ENCODE measurements around the gene CELSR2.
"Not testable (repeated sequence)": the region's sequence is repeated elsewhere in the genome, so short reads cannot be mapped to it uniquely, and the experiment has no call there.

Gene CELSR2

DNA sequence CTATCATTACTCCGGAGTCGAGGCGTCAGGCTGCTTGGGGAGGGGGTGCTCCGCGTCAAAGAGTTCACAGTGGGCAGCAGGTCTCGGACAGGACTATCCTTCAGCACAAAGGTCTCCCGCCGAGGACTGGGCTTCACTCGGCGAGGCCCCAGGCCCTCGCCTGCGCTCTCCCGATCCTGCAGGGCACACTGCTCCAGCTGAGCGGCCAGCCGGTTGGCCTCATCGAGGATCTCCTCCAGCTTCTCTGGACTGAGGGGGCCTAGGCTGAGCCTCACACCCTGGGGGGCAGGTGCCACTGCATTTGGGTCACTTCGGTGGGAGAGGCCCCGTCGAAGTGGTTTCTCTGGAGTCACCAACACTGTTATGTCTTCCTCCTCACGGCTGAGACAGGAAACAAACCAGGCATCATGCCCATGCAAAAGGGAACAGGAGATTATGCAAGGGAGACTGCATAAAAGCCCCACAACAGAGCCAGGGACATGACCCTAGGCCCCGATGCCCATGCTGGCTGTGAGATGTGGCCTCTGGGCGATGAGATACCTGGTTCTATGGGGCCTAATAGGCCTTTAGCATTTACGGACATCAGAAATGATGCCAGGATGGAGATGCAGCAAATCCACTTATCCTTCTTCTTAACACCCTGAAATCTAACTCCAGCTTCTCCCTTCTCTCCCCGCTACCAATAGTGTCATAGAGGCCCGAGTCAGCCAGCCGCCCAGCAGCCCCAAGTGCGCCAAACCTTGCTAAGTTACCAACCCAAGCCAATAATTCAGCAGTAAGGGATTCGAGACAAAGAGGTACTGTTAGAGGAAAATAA is 32.5 kb downstream of the CELSR2 start:
- no peak for DNase-seq

DNA sequence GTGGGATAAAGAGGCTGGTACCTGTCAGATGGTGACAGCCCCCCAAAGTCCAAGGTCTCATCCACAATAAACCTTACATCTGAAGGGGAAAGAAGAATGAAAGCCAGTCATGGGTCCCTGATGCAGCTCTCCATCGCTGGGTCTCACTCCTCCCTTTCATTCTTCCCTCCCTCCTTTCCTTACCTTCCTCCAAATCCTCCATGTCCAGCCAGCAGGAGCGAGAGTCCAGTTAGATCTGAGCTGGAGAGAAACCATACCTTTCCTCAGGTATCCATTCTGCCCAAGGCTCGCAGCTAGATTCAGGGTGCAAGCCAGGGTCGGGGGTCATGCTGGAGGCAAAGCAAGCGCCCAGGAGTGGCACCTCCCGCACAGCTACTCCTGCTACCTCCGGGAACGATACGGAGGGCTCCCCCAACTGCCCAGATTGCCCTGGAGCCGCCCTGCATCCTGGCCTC is 33.2 kb downstream of the CELSR2 start:
- no peak for DNase-seq

DNA sequence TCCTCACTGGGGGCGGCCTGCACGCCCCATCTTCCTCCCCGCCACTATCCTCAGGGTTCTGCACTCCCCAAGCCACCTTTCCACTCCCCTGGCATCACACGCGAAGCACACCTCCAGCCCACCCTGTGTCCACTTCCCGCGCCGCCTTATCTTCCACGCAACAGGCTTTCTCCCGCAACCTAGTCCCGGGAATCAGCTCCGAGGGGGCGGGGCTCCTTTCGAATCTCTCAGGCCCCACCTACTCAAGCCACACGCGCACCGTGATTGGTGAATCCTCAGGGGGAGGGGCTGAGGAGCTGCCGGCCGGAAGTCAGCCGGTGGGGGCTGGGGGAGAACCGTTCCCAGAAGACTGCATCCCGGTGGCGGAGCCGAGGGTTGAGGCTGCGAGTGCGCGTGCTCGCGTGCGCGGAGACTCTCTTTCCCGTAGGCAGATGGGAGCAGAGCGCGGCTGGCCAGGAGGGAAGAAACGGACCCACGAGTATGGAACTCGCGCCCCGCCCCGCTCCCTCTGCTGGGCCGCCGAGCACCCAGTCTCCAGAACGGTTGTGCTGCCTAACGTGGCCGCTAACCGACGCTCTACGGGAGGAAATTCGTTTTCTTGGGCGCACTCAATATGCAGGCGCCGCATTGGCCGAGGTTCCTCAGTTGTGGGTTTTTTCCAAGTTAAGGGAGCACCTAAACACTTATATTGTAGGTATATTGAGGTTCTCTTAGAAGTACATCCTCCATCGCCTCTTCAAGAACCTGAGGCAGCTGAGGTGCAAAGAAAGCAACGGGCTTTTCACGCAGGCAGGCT is 33.8 kb downstream of the CELSR2 start, which contains the start of gene PSRC1:
Gene PSRC1 (minus strand): TSS at position 194 of the 796 bp plus-strand sequence.
- DNase-seq = peak; percentile 96

- peak; percentile 48 for DNase-seq
These were observed 34.6 kb downstream of the CELSR2 start for GRCh38 chr1:109283748-109284600.

DNA sequence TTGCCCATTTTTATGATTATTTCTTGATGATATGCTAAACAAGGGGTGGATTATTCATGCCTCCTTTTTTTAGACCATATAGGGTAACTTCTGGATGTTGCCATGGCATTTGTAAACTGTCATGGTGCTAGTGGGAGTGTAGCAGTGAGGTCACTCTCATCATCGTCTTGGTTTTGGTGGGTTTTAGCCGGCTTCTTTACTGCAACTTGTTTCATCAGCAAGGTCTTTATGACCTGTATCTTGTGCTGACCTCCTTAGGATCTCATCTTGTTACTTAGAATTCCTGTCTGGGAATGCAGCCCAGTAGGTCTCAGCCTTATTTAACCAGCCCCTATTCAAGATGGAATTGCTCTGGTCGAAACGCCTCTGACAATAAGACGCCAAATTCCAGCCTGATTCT is 37.4 kb downstream of the CELSR2 start:
- not testable (repeated sequence) for DNase-seq

- DNase-seq = no peak
These were observed 40.8 kb downstream of the CELSR2 start for GRCh38 chr1:109290137-109290536.

GRCh38 chr1:109290998-109291397 is 41.7 kb downstream of the CELSR2 start:
- no peak for DNase-seq

GRCh38 chr1:109292364-109292763 is 43.0 kb downstream of the CELSR2 start:
- DNase-seq = no peak

- DNase-seq = no peak
These were observed 43.7 kb downstream of the CELSR2 start for GRCh38 chr1:109293026-109293425.

DNA sequence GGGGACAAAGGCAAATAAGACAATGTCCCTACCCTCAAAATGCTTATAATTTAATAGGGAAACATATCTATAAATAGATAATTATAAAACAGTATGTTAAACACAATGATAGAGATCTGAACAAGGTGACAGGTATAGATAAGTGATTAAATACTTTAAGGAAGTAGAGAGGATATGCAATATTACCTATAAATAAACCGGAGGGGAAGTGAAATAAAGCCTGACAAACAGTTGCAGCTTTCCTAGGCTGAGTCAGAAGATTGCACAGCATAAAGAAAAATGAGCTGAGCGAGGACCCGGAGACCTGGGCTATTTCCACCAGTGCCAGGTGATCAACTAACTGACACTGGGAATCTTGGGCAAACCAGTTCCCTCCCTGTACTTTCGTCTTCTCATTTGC is 45.1 kb downstream of the CELSR2 start:
- no peak for DNase-seq

DNA sequence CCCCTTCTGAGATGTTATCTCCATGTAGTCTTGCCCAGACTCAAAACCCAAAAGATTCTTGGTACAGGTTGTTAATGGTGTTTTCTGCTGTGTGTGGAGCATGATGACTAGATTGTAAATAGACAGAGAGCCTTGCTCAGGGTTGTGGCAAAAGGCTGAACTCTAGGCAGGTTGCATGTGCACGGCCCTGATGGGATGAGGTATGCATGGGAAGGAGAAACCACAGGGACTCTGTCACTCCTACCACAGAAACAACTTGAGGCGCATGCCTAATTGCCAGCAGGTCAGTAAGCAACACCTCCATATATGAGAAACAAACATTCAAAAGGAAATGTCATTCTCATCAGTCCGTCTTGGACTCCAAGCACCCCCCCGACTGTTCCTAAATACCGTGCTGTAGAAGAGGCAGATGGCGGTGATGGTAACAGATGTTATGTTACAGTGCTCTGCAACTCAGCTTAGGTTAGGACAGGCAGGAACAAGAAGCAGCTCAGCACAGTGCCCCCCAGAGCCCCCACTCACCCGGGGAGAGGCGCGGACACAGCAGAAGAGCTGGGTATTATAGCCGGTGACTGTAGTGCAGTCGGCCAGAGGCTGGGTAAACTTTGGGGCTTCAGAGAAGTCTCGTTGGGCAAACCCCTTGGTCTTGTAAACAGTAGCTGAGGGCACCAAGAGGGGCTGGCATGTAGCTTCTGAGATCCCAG is 46.5 kb downstream of the CELSR2 start:
- DNase-seq = peak; percentile 42

GRCh38 chr1:109296782-109297181 is 47.4 kb downstream of the CELSR2 start:
- DNase-seq = peak; percentile 56

DNA sequence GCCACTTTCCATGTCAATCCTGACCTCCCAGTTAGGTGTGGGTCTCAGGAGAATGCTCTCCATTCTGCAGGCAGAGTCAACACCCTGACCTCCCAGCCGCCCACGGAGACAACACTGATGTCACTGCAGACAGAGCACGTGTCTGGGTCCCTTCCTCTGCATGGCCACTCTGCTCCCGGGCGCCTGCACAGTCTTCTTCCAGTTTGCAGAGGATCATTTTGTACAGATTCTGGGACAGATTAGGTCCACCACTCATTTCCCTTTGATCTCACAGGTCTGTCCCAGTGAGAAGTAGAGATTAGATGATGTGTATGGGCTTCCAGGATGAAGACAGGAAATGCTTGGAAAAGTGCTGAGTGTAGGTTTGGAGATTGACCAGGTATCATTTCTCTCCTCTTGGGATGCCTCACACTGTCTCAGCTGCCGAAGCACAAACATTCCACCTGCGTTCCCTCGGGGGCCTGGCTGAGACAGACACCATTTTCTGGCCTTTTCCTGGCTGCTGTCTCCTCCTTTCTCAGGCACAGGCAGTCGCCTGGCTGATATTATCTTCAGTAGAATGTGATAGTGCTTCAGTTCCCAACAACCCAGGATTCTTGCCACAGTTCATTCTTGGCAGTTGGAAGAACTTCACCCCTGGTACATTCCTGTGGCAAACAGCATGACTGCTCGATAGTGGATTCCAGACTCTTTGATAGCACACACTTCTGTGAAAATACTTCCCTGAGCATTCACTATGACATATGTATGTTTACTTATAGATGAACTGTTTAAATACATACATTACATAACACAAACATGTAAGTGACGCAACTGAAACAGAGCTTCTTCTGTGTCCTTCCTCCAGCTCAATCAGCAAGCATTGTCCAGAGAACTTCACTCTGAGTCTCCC is 49.6 kb downstream of the CELSR2 start:
- DNase-seq = peak; percentile 52

- DNase-seq = peak; percentile 64
These were observed 50.4 kb downstream of the CELSR2 start for GRCh38 chr1:109299558-109300343.

GRCh38 chr1:109300650-109301151 is 51.4 kb downstream of the CELSR2 start:
- DNase-seq = no peak

DNA sequence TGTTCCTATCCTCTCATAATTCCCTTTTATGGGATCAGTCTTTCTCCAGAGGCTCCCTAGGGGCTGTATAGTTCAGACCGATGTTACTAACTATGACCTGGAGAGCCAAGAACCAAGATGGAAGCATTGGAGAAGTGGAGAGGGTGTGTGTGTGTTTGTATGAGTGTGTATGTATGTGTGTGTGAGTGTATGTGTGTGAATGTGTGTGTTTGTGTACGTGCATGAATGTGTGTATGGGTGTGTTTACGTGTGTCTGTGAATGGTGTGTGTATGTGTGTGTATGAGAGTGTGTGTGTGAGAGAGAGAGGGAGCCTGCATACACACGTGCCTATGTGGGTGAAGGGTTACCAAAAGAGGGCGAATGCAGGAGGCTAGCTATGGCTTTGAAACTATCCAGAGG is 52.5 kb downstream of the CELSR2 start:
- DNase-seq = no peak

GRCh38 chr1:109304226-109304920 is 55.0 kb downstream of the CELSR2 start:
- no peak for DNase-seq

GRCh38 chr1:109305991-109306390 is 56.7 kb downstream of the CELSR2 start:
- DNase-seq = not testable (repeated sequence)

DNA sequence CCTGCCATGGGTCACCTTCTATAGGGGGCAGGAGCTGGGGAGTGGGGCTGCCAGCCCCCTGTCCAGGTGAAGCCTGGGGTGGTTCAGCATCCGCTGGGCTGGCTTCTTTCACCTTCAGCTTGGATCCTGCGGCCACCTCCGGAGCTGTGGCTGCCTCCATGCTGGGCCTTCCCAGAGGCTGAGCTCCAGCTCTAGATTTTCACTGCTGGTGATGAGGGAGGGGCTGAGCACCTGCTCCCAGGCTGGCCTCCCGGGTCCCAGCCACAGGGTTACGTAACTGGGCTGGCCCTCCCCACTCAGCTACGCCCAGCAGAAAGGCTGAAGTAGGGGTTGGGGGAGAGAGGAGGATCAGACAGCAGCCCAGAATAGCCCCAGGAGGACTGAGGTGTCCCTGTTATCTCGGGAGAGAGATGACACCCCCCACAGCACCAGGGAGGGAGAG is 57.5 kb downstream of the CELSR2 start, which contains the start of gene MYBPHL:
Gene MYBPHL (minus strand): TSS at position 180 of the 442 bp plus-strand sequence. CDS start 20 bp downstream, at position 160.
- DNase-seq = peak; percentile 48

Data from NCI-H69 (cell line).